Activated CD4-positive, alpha-beta T cell treated with anti-CD3 and anti-CD28 coated beads, Interleukin-10, Interleukin-2, amounts not matched to agents 100 ng/mL and 50 ng/mL, durations not matched to agents 16 hours and 8 hours (primary cell): ENCODE measurements around the gene ROM1.
A peak's percentile ranks its signal among the peaks of the same experiment; 100 is the strongest.
"Not testable (repeated sequence)": the region's sequence is repeated elsewhere in the genome, so short reads cannot be mapped to it uniquely, and the experiment has no call there.

Experiments
- DNase-seq: peaks from one replicate; pipeline ENCODE4 v3.0.0-alpha.2; 2020

The ROM1 gene

GRCh38 chr11:62610814-62611704 lies 2.0 kb upstream of the ROM1 start:
- no peak for DNase-seq

- DNase-seq = peak; percentile 39
Measured at GRCh38 chr11:62611705-62612365, 1.2 kb upstream of the ROM1 start.

GRCh38 chr11:62613291-62613778 lies 278 bp downstream of the ROM1 start:
- no peak for DNase-seq

- DNase-seq = peak; percentile 57
Measured at GRCh38 chr11:62614275-62614674, 1.2 kb downstream of the ROM1 start.

- DNase-seq = no peak
Measured at GRCh38 chr11:62615521-62615920, 2.5 kb downstream of the ROM1 start.

- DNase-seq = not testable (repeated sequence)
Measured at GRCh38 chr11:62616957-62617356, 3.9 kb downstream of the ROM1 start.

GRCh38 chr11:62621027-62621566 lies 8.0 kb downstream of the ROM1 start:
- no peak for DNase-seq

- peak; percentile 99 for DNase-seq
Measured at GRCh38 chr11:62621567-62622470, 8.8 kb downstream of the ROM1 start, which contains the start of gene B3GAT3. Gene B3GAT3, minus strand, starts transcription at chr11:62621986. Its CDS starts 39 bp downstream, at chr11:62621947.

GRCh38 chr11:62622476-62623089 lies 9.5 kb downstream of the ROM1 start:
- DNase-seq = no peak

GRCh38 chr11:62627713-62628112 lies 14.7 kb downstream of the ROM1 start:
- no peak for DNase-seq

- DNase-seq = no peak
Measured at GRCh38 chr11:62632492-62632891, 19.4 kb downstream of the ROM1 start.

- no peak for DNase-seq
Measured at GRCh38 chr11:62644220-62644619, 31.2 kb downstream of the ROM1 start.

GRCh38 chr11:62645671-62645945 lies 32.6 kb downstream of the ROM1 start:
- DNase-seq = peak; percentile 22

GRCh38 chr11:62645946-62646824 lies 33.1 kb downstream of the ROM1 start, which contains the start of gene GANAB:
Gene GANAB, minus strand, starts transcription at chr11:62646613. Its CDS starts 14 bp downstream, at chr11:62646599.
- peak; percentile 99 for DNase-seq

GRCh38 chr11:62646825-62647608 lies 34.0 kb downstream of the ROM1 start:
- DNase-seq = no peak

- no peak for DNase-seq
Measured at GRCh38 chr11:62647609-62648005, 34.5 kb downstream of the ROM1 start.

- no peak for DNase-seq
Measured at GRCh38 chr11:62648185-62648966, 35.3 kb downstream of the ROM1 start.

- no peak for DNase-seq
Measured at GRCh38 chr11:62648967-62649364, 35.9 kb downstream of the ROM1 start.

- no peak for DNase-seq
Measured at GRCh38 chr11:62649486-62649885, 36.4 kb downstream of the ROM1 start.
